Lower leg skin (tissue), 4 donors: ENCODE data around the gene RNF224. TPM values are rescaled to one million over a fixed set of nuclear protein-coding genes. Genes with fewer than 3 reads are reported as not detected.

Experiments used
- DNase-seq, 2 donors: peaks; one replicate each; pipeline ENCODE4 v3.0.0-alpha.2; 2019; ENCODE audit warnings: low spot score in 2 of 2
- H3K4me3 ChIP-seq: fragments of 200-600 bp; sonication (generic); 2 replicates; pipeline ENCODE4 v1.5.1; 2017; ENCODE audit warnings: mild to moderate bottlenecking, low read depth; ENCODE audit not compliant: poor library complexity, severe bottlenecking
- POLR2A ChIP-seq, 2 donors: fragments of 450-650 bp; IDR thresholded peaks; one replicate each; pipeline ENCODE4 v1.6.1; 2016 to 2017; ENCODE audit warnings: antibody characterized with exemption in 2 of 2, mild to moderate bottlenecking in 1 of 2, moderate library complexity in 1 of 2
- WGBS, 2 donors: methylation state at CpG; one replicate each; pipeline ENCODE4 v1.1.5; 2018; 5-methylcytosine and 5-hydroxymethylcytosine counted together
- intact Hi-C: fragments of 100-400 bp; cut with DNase I; formaldehyde crosslinking; loops from one replicate; pipeline ENCODE4 v1.15.0; 2023; ENCODE audit warnings: low total_unique reads
- total RNA-seq, 4 donors: library from RNA; depleted of rRNA; stranded (reverse); fragments of >200 nt; gene quantifications; one replicate each; pipeline ENCODE4 v1.1.0, GENCODE V29; 2016
- TF ChIP-seq, protein P1 (sequence below), 3 donors: fragments of 450-650 bp; IDR thresholded peaks; one replicate each; pipeline ENCODE4 v1.5.1; 2016; ENCODE audit warnings: antibody characterized with exemption in 3 of 3, mild to moderate bottlenecking in 3 of 3, moderate library complexity in 2 of 3

RNF224 gene
- total RNA-seq, 4 donors from 2014 or later = 0.25 to 3.2 (median 2.4) TPM; not detected in 1

DNA sequence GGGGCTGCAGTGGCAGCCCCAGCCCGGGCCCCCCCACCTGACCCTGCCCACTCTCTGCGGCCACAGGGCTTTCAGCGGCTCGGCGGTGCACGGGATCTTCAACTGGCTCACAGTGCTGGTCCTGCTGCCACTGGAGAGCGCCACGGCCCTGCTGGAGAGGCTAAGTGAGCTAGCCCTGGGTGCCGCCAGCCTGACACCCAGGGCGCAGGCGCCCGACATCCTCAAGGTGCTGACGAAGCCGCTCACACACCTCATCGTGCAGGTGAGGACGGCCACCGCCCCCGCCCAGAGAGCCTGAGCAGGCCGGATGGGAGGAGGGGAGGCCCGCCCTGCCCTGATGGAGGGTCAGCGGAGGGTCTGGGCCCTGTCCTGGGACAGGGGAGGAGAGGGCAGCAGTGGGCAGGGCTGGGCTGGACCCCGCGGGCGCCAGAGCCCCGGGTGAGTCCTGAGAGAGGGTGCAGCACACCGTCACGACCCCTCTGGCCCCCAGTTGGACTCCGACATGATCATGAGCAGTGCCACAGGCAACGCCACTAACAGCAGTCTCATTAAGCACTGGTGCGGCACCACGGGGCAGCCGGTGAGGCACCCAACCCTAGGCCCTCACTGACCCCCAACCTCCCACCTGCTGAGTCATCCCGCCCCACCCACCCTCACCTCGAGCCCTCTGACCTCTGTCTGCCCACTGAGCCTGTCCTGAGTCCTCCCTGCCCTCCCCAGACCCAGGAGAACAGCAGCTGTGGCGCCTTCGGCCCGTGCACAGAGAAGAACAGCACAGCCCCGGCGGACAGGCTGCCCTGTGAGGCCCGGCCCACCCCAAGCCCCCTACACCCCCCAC is 6.1 kb downstream of the RNF224 start:
- no peak overlapping the region for H3K4me3 ChIP-seq
- WGBS, 2 donors = 66 to 71% methylated on average over 27 to 36 of the region's 40 CpGs
- intact Hi-C loops = no loop called here
- TF ChIP-seq, protein P1, sequence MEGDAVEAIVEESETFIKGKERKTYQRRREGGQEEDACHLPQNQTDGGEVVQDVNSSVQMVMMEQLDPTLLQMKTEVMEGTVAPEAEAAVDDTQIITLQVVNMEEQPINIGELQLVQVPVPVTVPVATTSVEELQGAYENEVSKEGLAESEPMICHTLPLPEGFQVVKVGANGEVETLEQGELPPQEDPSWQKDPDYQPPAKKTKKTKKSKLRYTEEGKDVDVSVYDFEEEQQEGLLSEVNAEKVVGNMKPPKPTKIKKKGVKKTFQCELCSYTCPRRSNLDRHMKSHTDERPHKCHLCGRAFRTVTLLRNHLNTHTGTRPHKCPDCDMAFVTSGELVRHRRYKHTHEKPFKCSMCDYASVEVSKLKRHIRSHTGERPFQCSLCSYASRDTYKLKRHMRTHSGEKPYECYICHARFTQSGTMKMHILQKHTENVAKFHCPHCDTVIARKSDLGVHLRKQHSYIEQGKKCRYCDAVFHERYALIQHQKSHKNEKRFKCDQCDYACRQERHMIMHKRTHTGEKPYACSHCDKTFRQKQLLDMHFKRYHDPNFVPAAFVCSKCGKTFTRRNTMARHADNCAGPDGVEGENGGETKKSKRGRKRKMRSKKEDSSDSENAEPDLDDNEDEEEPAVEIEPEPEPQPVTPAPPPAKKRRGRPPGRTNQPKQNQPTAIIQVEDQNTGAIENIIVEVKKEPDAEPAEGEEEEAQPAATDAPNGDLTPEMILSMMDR (IDR thresholded peaks at IDR 0.05) = no peak
- TF ChIP-seq POLR2A (IDR thresholded peaks at IDR 0.05) = no peak
- DNase-seq = no peak

- 55 to 66% methylated on average over 16 to 24 of the region's 40 CpGs for WGBS, 2 donors
- DNase-seq = no peak
- no peak overlapping the region for H3K4me3 ChIP-seq
- intact Hi-C loops = no loop called here
- no peak for TF ChIP-seq POLR2A (IDR thresholded peaks at IDR 0.05)
- TF ChIP-seq, protein P1 (IDR thresholded peaks at IDR 0.05) = no peak
Observed at GRCh38 chr9:137234055-137234697, 6.9 kb downstream of the RNF224 start.

GRCh38 chr9:137234758-137235423 is 7.6 kb downstream of the RNF224 start:
- intact Hi-C loops = no loop called here
- no peak for DNase-seq
- 66 to 74% methylated on average over 17 of the region's 18 CpGs for WGBS, 2 donors
- no peak overlapping the region for H3K4me3 ChIP-seq
- TF ChIP-seq, protein P1 (IDR thresholded peaks at IDR 0.05) = no peak
- TF ChIP-seq POLR2A (IDR thresholded peaks at IDR 0.05) = no peak

DNA sequence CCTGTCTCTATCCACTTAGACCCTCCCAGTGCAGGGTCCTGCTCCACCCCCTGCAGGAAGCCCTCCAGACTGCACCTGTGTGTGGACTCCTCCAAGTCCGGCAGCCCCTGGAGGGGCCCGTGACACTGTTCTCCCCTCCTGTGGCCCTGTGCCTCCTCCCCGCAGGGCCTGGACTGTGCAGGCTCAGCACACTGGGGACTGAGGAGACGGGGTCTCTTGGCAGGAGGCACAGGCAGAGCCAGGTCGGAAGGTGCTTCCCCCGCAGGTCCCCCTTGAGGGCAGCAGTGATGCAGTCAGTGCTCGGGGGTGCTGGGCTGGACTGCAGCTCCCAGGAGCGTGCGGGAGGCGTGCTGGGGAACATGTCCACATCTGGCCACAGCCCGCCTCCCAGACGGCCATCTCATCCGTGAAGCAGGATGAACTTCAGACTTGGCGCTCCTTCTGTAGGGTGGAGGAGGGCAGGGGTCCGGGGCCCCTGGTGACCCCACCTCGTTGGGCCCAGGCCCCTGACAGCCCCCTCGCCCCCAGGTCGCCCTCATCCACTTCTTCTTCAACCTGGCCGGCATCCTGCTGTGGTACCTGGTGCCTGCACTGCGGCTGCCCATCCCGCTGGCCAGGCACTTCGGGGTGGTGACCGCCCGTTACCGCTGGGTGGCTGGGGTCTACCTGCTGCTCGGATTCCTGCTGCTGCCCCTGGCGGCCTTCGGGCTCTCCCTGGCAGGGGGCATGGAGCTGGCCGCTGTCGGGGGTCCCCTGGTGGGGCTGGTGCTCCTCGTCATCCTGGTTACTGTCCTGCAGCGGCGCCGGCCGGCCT is 8.3 kb downstream of the RNF224 start:
- no peak for TF ChIP-seq POLR2A (IDR thresholded peaks at IDR 0.05)
- TF ChIP-seq, protein P1 (IDR thresholded peaks at IDR 0.05) = no peak
- no peak overlapping the region for H3K4me3 ChIP-seq
- intact Hi-C loops = no loop called here
- DNase-seq = no peak
- WGBS, 2 donors = 72 to 75% methylated on average over 18 to 32 of the region's 35 CpGs

- DNase-seq = peak; percentile 75 to 95
Observed at GRCh38 chr9:137236238-137236935, 9.1 kb downstream of the RNF224 start.

More at GRCh38 chr9:137236238-137236935, 9.1 kb downstream of the RNF224 start:
- H3K4me3 ChIP-seq = no peak overlapping the region
- intact Hi-C loops = no loop called here
- WGBS, 2 donors = 22 to 35% methylated on average over 18 to 21 of the region's 31 CpGs
- TF ChIP-seq, protein P1 (IDR thresholded peaks at IDR 0.05) = peak in 1 of 3 donors; percentile 64
- no peak for TF ChIP-seq POLR2A (IDR thresholded peaks at IDR 0.05)
